ENCODE results near the gene PODXL2. TPM values are rescaled to one million over a fixed set of nuclear protein-coding genes. Genes with fewer than 3 reads are reported as not detected.

PODXL2 gene
- total RNA-seq, 4 donors from 2014 or later, result 9.7 to 18.9 (median 15.9) TPM

GRCh38 chr3:127706785-127707351 is 77.9 kb downstream of the PODXL2 start:
- Histone ChIP-seq H3K4me3 (no peak overlapping the region), H3K27me3 (no peaks in the 10 kb centered on the region), H3K36me3 (no peaks in the 10 kb centered on the region), H3K9me3 (no peaks in the 10 kb centered on the region), H3K27ac (peak overlapping the region; percentile 28 to 68 (median 56)), H3K4me1 (peaks cover 0 to 13% (median 8%) of the 10 kb centered on the region in 4 donors)
- WGBS, 2 donors (ENCODE audit: low coverage in 1 of 2), result 91 to 94% methylated on average over 7 to 16 of the region's 16 CpGs
- in situ Hi-C loops (cut with MboI; ENCODE audit: low pct_ligation_motif_present in 1 of 4, low pct_unique_long_range_greater_than_20kb in 1 of 4, low sequenced_read_pairs in 3 of 4), result no loop called here
- no peak for TF ChIP-seq POLR2A (IDR thresholded peaks at IDR 0.05)
- TF ChIP-seq, protein P1, sequence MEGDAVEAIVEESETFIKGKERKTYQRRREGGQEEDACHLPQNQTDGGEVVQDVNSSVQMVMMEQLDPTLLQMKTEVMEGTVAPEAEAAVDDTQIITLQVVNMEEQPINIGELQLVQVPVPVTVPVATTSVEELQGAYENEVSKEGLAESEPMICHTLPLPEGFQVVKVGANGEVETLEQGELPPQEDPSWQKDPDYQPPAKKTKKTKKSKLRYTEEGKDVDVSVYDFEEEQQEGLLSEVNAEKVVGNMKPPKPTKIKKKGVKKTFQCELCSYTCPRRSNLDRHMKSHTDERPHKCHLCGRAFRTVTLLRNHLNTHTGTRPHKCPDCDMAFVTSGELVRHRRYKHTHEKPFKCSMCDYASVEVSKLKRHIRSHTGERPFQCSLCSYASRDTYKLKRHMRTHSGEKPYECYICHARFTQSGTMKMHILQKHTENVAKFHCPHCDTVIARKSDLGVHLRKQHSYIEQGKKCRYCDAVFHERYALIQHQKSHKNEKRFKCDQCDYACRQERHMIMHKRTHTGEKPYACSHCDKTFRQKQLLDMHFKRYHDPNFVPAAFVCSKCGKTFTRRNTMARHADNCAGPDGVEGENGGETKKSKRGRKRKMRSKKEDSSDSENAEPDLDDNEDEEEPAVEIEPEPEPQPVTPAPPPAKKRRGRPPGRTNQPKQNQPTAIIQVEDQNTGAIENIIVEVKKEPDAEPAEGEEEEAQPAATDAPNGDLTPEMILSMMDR (IDR thresholded peaks at IDR 0.05), result no peak
- intact Hi-C loops (cut with DNase I; ENCODE audit: low total_unique reads), result no loop called here
- DNase-seq, result peak; percentile 3

GRCh38 chr3:127707851-127708411 is 78.9 kb downstream of the PODXL2 start:
- Histone ChIP-seq H3K36me3 (no peaks in the 10 kb centered on the region), H3K4me3 (no peak overlapping the region), H3K27ac (peak overlapping the region; percentile 52 to 71 (median 64)), H3K4me1 (peaks cover 0 to 13% (median 8%) of the 10 kb centered on the region in 4 donors), H3K27me3 (no peaks in the 10 kb centered on the region), H3K9me3 (no peaks in the 10 kb centered on the region)
- intact Hi-C loops (cut with DNase I; ENCODE audit: low total_unique reads) (no loop called here), in situ Hi-C loops (cut with MboI; ENCODE audit: low pct_ligation_motif_present in 1 of 4, low pct_unique_long_range_greater_than_20kb in 1 of 4, low sequenced_read_pairs in 3 of 4) (no loop called here)
- peak in 2 of 3 donors; percentile 7 to 23 for TF ChIP-seq POLR2AphosphoS5 (IDR thresholded peaks at IDR 0.05)
- TF ChIP-seq, protein P1 (IDR thresholded peaks at IDR 0.05), result no peak
- peak; percentile 5 for DNase-seq
- 62 to 66% methylated on average over 3 to 13 of the region's 13 CpGs for WGBS, 2 donors (ENCODE audit: low coverage in 1 of 2)

GRCh38 chr3:127708837-127709236 is 79.9 kb downstream of the PODXL2 start:
- Histone ChIP-seq H3K27me3 (no peaks in the 10 kb centered on the region), H3K4me3 (no peak overlapping the region), H3K36me3 (no peaks in the 10 kb centered on the region), H3K4me1 (peaks cover 0 to 13% (median 8%) of the 10 kb centered on the region in 4 donors), H3K27ac (peak overlapping the region; percentile 52 to 71 (median 64)), H3K9me3 (no peaks in the 10 kb centered on the region)
- in situ Hi-C loops (cut with MboI; ENCODE audit: low pct_ligation_motif_present in 1 of 4, low pct_unique_long_range_greater_than_20kb in 1 of 4, low sequenced_read_pairs in 3 of 4), result no loop called here
- DNase-seq, result no peak
- intact Hi-C loops (cut with DNase I; ENCODE audit: low total_unique reads), result no loop called here
- TF ChIP-seq, protein P1 (IDR thresholded peaks at IDR 0.05), result no peak
- TF ChIP-seq EP300 (IDR thresholded peaks at IDR 0.05; ENCODE audit: low read depth), result no peak
- no peak for TF ChIP-seq POLR2A (IDR thresholded peaks at IDR 0.05)
- TF ChIP-seq POLR2AphosphoS5 (IDR thresholded peaks at IDR 0.05), result no peak
- 89 to 100% methylated on average over 2 of the region's 2 CpGs for WGBS, 2 donors (ENCODE audit: low coverage in 1 of 2)

DNA sequence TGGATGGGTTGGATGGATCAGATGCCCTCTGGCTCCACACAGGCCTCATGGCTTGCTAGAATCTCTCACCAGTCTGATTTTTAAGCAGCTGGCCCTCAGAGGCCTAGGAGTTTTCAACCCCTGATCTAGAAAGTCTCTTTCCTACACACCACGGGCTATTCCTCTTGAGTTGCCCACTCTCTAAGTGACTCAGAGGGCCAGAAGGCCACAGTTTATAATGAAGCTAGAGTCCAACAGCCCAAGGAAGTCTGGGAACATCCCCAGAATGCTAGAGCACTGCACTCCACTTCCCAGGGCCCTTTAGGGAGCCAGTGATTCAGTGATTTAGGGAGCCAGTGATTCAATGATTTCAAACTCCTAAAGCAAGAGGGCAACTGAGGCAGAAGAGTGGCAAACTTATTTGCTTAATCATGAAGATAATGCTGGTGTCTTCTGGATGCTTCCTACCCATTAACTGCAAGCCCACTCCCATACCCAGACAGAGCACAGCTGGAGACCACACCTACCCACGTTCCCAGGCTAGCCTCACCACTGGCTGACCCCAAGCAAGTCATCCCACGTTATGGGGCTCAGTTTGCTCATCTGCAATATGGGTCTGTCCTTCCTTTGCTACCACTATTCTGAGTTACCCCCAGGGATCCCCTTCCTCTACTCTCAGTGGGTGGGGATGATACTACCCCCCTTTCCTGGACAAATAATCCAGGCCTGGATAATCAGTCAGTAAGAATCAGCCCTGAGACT is 80.5 kb downstream of the PODXL2 start:
- Histone ChIP-seq H3K27ac (peak overlapping the region in 2 of 4 donors; percentile 52 to 68), H3K9me3 (no peaks in the 10 kb centered on the region), H3K4me3 (no peak overlapping the region), H3K36me3 (no peaks in the 10 kb centered on the region), H3K27me3 (no peaks in the 10 kb centered on the region), H3K4me1 (peaks cover 0 to 13% (median 8%) of the 10 kb centered on the region in 4 donors)
- intact Hi-C loops (cut with DNase I; ENCODE audit: low total_unique reads) (no loop called here), in situ Hi-C loops (cut with MboI; ENCODE audit: low pct_ligation_motif_present in 1 of 4, low pct_unique_long_range_greater_than_20kb in 1 of 4, low sequenced_read_pairs in 3 of 4) (no loop called here)
- 70% methylated on average over 3 of the region's 3 CpGs; no CpG with 5 or more reads in 1 of the 2 donors for WGBS, 2 donors (ENCODE audit: low coverage in 1 of 2)
- TF ChIP-seq POLR2AphosphoS5 (IDR thresholded peaks at IDR 0.05), result no peak
- TF ChIP-seq, protein P1 (IDR thresholded peaks at IDR 0.05), result no peak
- TF ChIP-seq EP300 (IDR thresholded peaks at IDR 0.05; ENCODE audit: low read depth), result no peak
- no peak for TF ChIP-seq POLR2A (IDR thresholded peaks at IDR 0.05)
- DNase-seq, result peak; percentile 3

All from transverse colon (tissue), 4 donors.